EL (cell line): Measurements from ENCODE around the gene PCDHGA7.
"Not testable (repeated sequence)": the region's sequence is repeated elsewhere in the genome, so short reads cannot be mapped to it uniquely, and the experiment has no call there.

Experiments used
- DNase-seq: peaks from one replicate; pipeline ENCODE4 v3.0.0-alpha.2; 2016

Gene PCDHGA7

DNA sequence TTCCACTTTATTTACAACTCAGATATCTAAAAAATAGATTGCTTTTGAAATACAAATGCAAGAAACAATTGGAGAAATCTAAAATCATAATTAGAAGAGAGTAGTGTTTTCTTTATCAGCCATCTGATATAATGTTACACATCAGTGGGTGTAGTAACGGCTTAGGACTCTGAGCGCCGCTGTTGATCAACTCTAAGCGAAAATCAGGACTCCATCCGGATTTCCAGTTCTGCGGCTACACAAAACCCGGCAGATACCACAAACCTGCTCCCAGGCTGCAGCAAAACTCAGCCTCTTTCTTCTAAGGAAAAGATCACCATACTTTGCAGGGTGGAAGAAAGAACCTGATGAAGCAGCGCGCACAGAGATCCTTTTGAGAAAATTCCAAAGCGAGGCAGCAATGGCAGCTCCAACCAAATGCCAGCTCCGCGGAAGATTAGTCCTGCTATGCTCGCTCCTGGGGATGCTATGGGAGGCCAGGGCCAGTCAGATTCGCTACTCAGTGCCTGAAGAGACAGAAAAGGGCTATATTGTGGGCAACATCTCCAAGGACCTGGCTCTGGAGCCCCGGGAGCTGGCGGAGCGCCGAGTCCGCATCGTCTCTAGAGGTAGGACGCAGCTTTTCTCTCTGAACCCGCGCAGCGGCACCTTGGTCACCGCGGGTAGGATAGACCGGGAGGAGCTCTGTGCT lies 20.2 kb downstream of the PCDHGA7 start, which contains the start of gene PCDHGA9:
Gene PCDHGA9 (plus strand): TSS at position 226 of the 691 bp plus-strand sequence. CDS start 175 bp downstream, at position 401.
- peak; percentile 32 for DNase-seq

DNA sequence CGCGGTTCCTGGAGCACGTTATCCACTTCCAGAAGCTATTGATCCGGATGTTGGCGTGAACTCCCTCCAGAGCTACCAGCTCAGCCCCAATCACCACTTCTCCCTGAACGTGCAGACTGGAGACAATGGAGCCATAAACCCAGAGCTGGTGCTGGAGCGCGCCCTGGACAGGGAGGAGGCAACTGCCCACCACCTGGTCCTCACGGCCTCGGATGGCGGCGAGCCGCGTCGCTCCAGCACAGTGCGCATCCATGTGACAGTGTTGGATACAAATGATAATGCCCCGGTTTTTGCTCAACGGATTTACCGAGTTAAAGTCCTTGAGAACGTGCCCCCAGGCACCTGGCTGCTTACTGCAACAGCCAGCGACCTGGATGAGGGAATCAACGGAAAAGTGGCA lies 20.8 kb downstream of the PCDHGA7 start:
- DNase-seq = no peak

DNA sequence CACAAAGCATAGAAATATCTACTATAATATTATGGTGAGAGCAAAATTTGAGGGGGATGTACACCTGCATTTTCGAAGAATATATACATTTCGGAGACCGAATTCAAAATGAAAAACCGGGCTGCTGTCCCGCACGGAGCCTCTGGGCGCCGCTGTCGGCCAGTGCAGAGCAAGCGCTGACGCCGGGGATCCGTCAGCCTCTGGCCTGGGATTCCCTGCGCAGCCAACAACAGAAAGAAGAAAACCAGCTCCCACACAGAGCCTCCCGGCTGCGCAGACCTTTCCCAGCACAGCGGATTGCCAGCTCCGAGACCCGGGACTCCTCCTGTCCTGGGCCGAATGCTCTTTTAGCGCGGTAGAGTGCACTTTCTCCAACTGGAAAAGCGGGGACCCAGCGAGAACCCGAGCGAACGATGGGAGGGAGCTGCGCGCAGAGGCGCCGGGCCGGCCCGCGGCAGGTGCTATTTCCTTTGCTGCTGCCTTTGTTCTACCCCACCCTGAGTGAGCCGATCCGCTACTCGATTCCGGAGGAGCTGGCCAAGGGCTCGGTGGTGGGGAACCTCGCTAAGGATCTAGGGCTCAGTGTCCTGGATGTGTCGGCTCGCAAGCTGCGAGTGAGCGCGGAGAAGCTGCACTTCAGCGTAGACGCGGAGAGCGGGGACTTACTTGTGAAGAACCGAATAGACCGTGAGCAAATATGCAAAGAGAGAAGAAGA lies 25.4 kb downstream of the PCDHGA7 start, which contains the start of gene PCDHGB6:
Gene PCDHGB6 (plus strand): TSS at position 232 of the 716 bp plus-strand sequence. CDS start 182 bp downstream, at position 414.
- DNase-seq = peak; percentile 57

DNA sequence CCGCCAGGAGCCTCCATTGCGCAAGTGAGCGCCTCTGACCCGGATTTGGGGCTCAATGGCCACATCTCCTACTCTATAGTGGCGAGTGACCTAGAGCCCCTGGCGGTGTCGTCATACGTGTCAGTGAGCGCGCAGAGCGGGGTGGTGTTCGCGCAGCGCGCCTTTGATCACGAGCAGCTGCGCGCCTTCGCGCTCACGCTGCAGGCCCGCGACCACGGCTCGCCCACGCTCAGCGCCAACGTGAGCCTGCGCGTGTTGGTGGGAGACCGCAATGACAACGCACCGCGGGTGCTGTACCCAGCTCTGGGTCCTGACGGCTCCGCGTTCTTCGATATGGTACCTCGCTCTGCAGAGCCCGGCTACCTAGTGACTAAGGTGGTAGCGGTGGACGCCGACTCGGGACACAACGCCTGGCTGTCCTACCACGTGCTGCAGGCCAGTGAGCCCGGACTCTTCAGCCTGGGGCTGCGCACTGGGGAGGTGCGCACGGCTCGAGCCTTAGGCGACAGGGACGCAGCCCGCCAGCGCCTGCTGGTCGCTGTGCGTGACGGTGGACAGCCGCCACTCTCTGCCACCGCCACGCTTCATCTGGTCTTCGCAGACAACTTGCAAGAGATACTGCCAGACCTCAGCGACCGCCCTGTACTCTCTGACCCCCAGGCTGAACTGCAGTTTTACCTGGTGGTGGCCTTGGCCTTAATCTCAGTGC lies 27.2 kb downstream of the PCDHGA7 start:
- no peak for DNase-seq

DNA sequence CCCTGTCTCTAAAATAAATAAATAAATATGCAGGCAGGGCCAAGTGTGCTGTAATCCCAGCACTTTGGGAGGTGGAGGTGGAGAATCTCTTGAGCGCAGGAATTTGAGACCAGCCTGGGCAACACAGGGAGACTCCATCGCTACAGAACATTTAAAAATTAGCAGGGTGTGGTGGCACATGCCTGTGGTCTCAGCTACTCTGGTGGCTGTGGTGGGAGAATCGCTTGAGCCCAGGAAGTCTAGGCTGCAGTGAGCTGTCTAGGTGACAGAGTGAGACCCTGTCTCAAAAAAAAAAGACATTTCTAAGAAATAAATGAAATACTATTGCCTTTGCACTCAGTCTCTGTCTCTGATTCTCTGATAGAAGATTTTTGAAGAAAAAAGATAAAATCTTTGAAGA lies 29.0 kb downstream of the PCDHGA7 start:
- no peak for DNase-seq

DNA sequence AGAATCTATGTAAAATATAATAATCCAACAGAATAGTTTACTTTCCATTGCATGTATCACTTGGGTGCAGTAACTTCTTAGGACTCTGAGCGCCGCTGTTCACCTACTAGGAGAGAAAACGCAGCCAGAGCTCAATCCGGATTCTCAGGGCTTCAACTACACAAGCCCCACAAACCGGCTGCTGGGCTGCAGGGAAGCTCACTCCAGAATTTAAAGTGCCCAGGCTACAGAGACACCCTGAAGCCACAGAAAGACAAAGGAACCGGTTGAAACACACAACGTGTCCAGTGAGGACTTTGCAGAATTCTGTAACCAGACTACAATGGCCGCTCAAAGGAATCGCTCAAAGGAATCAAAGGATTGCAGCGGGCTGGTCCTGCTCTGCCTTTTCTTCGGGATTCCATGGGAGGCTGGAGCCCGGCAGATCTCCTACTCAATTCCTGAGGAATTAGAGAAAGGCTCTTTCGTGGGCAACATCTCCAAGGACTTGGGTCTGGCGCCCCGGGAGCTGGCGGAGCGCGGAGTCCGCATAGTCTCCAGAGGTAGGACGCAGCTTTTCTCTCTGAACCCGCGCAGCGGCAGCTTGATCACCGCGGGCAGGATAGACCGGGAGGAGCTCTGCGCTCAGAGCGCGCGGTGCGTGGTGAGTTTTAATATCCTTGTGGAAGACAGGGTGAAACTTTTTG lies 30.5 kb downstream of the PCDHGA7 start, which contains the start of gene PCDHGA10:
Gene PCDHGA10 (plus strand): TSS at position 134 of the 686 bp plus-strand sequence. CDS start 189 bp downstream, at position 323.
- peak; percentile 67 for DNase-seq

DNA sequence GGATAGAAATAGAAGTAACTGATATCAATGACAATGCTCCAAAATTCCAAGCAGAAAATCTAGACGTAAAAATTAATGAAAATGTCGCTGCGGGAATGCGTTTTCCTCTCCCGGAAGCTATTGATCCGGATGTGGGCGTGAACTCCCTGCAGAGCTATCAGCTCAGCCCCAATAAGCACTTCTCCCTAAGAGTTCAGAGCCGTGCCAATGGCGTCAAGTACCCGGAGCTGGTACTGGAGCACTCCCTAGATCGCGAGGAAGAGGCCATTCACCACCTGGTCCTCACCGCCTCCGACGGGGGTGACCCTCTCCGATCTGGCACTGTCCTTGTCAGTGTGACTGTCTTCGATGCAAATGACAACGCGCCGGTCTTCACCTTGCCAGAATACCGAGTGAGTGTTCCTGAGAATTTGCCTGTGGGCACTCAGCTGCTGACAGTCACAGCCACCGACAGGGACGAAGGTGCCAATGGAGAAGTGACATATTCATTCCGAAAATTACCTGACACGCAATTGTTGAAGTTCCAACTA lies 31.1 kb downstream of the PCDHGA7 start:
- DNase-seq = peak; percentile 18

DNA sequence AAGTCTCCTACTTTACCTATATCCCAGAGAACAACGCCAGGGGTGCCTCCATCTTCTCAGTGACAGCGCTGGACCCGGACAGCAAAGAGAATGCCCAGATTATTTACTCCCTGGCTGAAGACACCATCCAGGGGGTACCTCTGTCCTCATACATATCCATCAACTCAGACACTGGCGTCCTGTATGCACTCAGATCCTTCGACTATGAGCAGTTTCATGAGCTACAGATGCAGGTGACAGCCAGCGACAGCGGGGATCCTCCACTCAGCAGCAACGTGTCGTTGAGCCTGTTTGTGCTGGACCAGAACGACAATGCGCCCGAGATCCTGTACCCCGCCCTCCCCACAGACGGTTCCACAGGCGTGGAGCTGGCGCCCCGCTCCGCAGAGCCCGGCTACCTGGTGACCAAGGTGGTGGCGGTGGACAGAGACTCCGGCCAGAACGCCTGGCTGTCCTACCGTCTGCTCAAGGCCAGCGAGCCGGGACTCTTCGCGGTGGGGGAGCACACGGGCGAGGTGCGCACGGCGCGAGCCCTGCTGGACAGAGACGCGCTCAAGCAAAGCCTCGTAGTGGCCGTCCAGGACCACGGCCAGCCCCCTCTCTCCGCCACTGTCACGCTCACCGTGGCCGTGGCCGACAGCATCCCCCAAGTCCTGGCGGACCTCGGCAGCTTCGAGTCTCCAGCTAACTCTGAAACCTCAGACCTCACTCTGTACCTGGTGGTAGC lies 32.2 kb downstream of the PCDHGA7 start:
- DNase-seq = not testable (repeated sequence)

DNA sequence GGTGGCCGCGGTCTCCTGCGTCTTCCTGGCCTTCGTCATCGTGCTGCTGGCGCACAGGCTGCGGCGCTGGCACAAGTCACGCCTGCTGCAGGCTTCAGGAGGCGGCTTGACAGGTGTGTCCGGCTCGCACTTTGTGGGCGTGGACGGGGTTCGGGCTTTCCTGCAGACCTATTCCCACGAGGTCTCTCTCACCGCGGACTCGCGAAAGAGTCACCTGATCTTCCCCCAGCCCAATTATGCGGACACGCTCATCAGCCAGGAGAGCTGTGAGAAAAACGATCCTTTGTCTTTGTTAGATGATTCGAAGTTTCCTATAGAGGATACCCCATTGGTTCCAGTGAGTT lies 32.7 kb downstream of the PCDHGA7 start:
- DNase-seq = not testable (repeated sequence)

DNA sequence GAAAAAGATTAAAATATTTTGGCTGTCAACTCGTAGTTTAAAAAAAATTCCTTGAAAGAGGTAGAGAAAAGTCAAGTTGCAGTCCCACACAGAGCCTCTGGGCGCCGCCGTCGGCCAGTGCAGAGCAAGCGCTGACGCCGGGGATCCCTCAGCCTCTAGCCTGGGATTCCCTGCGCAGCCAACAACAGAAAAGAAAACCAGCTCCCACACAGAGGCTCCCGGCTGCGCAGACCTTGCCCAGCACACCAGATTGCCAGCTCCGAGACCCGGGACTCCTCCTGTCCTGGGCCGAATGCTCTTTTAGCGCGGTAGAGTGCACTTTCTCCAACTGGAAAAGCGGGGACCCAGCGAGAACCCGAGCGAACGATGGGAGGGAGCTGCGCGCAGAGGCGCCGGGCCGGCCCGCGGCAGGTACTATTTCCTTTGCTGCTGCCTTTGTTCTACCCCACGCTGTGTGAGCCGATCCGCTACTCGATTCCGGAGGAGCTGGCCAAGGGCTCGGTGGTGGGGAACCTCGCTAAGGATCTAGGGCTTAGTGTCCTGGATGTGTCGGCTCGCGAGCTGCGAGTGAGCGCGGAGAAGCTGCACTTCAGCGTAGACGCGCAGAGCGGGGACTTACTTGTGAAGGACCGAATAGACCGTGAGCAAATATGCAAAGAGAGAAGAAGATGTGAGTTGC lies 35.1 kb downstream of the PCDHGA7 start, which contains the start of gene PCDHGB7:
Gene PCDHGB7 (plus strand): TSS at position 184 of the 679 bp plus-strand sequence. CDS start 183 bp downstream, at position 367.
- peak; percentile 79 for DNase-seq

DNA sequence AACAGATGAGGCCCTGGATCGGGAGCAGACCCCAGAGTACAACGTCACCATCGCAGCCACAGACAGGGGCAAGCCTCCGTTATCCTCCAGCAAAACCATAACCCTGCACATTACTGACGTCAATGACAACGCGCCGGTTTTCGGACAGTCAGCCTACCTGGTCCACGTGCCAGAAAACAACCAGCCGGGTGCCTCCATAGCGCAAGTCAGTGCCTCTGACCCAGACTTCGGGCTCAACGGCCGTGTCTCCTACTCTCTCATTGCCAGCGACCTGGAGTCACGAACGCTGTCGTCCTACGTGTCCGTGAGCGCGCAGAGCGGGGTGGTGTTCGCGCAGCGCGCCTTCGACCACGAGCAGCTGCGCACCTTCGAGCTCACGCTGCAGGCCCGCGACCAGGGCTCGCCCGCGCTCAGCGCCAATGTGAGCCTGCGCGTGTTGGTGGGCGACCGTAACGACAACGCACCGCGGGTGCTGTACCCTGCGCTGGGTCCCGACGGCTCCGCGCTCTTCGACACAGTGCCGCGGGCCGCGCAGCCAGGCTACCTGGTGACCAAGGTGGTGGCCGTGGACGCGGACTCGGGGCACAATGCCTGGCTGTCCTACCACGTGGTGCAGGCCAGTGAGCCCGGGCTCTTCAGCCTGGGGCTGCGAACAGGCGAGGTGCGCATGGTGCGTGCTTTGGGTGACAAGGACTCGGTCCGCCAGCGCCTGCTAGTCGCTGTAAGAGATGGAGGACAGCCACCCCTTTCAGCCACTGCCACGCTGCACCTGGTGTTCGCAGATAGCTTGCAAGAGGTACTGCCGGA lies 36.7 kb downstream of the PCDHGA7 start:
- DNase-seq = no peak

DNA sequence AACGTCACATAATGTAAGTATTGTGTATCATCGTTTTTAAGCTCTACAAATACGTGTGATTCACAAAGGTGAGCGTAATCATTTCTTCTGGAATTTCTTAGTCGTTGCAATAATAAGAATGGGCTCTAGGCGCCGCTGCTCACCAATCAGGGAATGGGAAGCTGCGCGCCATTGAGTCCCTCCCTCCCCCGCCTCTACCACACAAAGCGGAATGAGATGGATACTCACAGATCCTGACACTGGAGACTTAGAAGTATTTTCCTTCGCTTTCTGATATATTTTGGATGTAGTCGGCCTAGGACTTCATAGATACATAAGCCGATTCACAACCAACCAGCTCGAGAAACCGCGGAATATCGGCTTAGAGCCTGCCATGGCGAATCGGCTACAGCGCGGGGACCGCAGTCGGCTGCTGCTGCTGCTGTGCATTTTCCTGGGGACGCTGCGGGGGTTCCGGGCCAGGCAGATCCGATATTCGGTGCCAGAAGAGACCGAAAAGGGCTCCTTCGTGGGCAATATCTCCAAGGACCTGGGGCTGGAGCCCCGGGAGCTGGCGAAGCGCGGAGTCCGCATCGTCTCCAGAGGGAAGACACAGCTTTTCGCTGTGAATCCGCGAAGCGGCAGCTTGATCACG lies 38.4 kb downstream of the PCDHGA7 start, which contains the start of gene PCDHGA11:
Gene PCDHGA11 (plus strand): TSS at position 197 of the 634 bp plus-strand sequence. CDS start 177 bp downstream, at position 374.
- peak; percentile 65 for DNase-seq

DNA sequence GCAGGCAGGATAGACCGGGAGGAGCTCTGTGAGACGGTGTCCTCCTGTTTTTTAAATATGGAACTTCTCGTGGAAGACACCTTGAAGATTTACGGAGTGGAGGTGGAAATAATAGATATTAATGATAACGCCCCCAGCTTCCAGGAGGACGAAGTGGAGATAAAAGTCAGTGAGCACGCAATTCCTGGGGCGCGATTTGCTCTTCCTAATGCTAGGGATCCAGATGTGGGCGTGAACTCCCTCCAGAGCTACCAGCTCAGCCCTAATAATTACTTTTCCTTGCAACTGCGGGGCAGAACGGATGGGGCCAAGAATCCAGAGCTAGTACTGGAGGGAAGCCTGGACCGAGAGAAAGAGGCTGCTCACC lies 38.9 kb downstream of the PCDHGA7 start:
- DNase-seq = peak; percentile 18

DNA sequence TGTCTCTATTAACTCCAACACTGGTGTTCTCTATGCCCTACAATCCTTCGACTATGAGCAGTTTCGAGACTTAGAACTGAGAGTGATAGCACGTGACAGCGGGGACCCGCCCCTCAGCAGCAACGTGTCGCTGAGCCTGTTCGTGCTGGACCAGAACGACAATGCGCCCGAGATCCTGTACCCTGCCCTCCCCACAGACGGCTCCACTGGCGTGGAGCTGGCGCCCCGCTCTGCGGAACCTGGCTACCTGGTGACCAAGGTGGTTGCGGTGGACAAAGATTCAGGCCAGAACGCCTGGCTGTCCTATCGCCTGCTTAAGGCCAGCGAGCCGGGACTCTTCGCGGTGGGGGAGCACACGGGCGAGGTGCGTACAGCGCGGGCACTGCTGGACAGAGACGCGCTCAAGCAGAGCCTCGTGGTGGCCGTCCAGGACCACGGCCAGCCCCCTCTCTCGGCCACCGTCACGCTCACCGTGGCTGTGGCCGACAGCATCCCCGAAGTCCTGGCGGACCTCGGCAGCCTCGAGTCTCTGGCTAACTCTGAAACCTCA lies 40.3 kb downstream of the PCDHGA7 start:
- DNase-seq = no peak

DNA sequence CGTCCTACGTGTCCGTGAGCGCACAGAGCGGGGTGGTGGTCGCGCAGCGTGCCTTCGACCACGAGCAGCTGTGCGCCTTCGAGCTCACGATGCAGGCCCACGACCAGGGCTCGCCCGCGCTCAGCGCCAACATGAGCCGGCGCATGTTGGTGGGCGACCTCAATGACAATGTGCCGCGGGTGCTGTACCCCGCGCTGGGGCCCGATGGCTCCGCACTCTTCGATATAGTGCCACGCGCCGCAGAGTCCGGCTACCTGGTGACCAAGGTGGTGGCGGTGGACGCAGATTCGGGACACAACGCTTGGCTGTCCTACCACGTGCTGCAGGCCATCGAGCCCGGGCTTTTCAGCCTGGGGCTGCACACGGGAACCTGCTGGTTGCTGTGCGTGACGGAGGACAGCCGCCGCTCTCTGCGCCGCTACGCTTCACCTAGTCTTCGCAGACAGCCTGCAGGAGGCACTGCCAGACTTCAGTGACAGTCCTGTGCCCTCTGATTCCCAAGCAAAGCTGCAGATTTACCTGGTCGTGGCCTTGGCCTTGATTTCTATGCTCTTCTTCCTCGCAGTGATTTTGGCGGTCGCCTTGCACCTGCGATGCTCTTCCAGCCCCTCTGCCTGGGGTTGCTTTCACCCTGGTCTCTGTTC lies 45.4 kb downstream of the PCDHGA7 start:
- DNase-seq = no peak

DNA sequence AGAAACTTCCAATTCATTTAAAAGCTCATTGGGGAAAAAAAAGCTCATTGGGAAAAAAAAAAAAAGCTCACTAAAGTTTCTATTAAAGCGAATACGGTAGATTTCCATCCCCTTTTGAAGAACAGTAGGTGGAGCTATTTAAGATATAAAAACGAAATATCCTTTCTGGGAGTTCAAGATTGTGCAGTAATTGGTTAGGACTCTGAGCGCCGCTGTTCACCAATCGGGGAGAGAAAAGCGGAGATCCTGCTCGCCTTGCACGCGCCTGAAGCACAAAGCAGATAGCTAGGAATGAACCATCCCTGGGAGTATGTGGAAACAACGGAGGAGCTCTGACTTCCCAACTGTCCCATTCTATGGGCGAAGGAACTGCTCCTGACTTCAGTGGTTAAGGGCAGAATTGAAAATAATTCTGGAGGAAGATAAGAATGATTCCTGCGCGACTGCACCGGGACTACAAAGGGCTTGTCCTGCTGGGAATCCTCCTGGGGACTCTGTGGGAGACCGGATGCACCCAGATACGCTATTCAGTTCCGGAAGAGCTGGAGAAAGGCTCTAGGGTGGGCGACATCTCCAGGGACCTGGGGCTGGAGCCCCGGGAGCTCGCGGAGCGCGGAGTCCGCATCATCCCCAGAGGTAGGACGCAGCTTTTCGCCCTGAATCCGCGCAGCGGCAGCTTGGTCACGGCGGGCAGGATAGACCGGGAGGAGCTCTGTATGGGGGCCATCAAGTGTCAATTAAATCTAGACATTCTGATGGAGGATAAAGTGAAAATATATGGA lies 48.0 kb downstream of the PCDHGA7 start, which contains the start of gene PCDHGA12:
Gene PCDHGA12 (plus strand): TSS at position 176 of the 782 bp plus-strand sequence. CDS start 253 bp downstream, at position 429.
- peak; percentile 76 for DNase-seq

DNA sequence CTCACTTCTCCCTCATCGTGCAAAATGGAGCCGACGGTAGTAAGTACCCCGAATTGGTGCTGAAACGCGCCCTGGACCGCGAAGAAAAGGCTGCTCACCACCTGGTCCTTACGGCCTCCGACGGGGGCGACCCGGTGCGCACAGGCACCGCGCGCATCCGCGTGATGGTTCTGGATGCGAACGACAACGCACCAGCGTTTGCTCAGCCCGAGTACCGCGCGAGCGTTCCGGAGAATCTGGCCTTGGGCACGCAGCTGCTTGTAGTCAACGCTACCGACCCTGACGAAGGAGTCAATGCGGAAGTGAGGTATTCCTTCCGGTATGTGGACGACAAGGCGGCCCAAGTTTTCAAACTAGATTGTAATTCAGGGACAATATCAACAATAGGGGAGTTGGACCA lies 48.7 kb downstream of the PCDHGA7 start:
- DNase-seq = no peak

DNA sequence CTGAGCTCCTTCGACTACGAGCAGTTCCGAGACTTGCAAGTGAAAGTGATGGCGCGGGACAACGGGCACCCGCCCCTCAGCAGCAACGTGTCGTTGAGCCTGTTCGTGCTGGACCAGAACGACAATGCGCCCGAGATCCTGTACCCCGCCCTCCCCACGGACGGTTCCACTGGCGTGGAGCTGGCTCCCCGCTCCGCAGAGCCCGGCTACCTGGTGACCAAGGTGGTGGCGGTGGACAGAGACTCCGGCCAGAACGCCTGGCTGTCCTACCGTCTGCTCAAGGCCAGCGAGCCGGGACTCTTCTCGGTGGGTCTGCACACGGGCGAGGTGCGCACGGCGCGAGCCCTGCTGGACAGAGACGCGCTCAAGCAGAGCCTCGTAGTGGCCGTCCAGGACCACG lies 49.8 kb downstream of the PCDHGA7 start:
- DNase-seq = not testable (repeated sequence)
